ENCODE measurements around the gene C6orf120. TPM values are rescaled to one million over a fixed set of nuclear protein-coding genes. Genes with fewer than 3 reads are reported as not detected.

The C6orf120 gene
- total and polyA plus RNA-seq, 2 donors (not counting 3 experiments of a cell fraction or from before 2014, with no cell fraction given): 13.8 to 30.1 TPM

DNA sequence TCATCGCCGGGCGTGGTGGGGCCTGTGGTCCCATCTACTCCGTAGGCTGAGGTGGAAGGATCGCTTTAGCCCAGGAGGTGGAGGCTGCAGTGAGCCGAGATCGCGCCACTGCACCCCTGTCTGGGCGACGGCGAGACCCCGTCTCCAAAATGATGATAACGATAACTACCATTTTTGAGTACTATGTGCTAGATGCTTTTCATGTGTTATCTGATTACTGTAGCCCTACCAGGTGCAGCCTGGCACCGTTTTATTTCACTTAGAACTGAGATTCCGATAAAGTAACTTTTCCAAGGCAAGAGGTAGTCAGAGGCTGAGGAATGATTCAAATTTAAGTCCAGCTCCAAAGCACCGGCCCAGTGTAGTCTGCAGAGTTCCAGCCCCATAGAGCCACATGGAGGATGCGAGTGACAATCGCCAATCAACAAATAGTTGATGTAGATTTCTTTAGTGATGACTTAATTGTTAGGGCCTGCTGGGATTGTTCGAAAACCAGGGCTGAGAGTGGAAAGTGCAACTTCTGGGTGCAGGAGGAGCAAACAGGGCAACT is 50.2 kb downstream of the C6orf120 start:
- peak overlapping the region; percentile 62 to 95 (median 92) for H3K4me3 ChIP-seq (replicated peaks in 1 of 3; ENCODE audit: insufficient read depth in 1 of 3, low read depth in 1 of 3, low read length in 3 of 3)
- DNase-seq (ENCODE audit: low read depth, low spot score) (no peak), FAIRE-seq (peak; percentile 47)
- peak overlapping the region; percentile 83 for H3K27ac ChIP-seq (ENCODE audit: insufficient read depth, low read depth, low read length)
- intact Hi-C loops (cut with micrococcal nuclease) (loop anchor here (5.0 kb wide), 1 partner anchor 540 kb away; no protein-coding TSS in a partner anchor), dilution Hi-C loops (cut with MboI; ENCODE audit: extremely low pct_ligation_motif_present, low sequenced_read_pairs) (no loop called here)
- peaks cover 14% of the 10 kb centered on the region for H3K4me1 ChIP-seq (ENCODE audit: control insufficient read depth, extremely low read depth, insufficient read depth, low read length)
- no peaks in the 10 kb centered on the region for H3K27me3 ChIP-seq (ENCODE audit: control insufficient read depth in 2 of 2, insufficient read depth in 2 of 2, low read length in 2 of 2)
- no peaks in the 10 kb centered on the region for H3K36me3 ChIP-seq (ENCODE audit: control insufficient read depth in 2 of 2, extremely low read depth in 1 of 2, insufficient read depth in 2 of 2, low read length in 2 of 2)
- peak overlapping the region; percentile 84 for H2AFZ ChIP-seq (ENCODE audit: low read depth, low read length)
- POLR2A ChIA-PET: interaction anchor here (0.8 kb wide), 1 partner anchor 51 kb away, joined by 3 read pairs; no protein-coding TSS in a partner anchor
- CTCF ChIA-PET: interaction anchor here (1.0 to 2.0 kb wide), 6 partner anchors 11 to 765 kb away, joined by 3 to 5 read pairs (median 4); no protein-coding TSS in a partner anchor
- H3K9ac ChIP-seq (replicated peaks; ENCODE audit: extremely low read depth, insufficient read depth, low read length): peak overlapping the region; percentile 99
- no peaks in the 10 kb centered on the region for H3K9me3 ChIP-seq (replicated peaks; ENCODE audit: control insufficient read depth, insufficient read depth, low read length)
- H3K79me2 ChIP-seq (ENCODE audit: control insufficient read depth, insufficient read depth, low read length): peaks cover 11% of the 10 kb centered on the region
- H4K20me1 ChIP-seq (replicated peaks; ENCODE audit: control insufficient read depth, extremely low read depth, insufficient read depth, low read length): no peaks in the 10 kb centered on the region
- no peaks in the 10 kb centered on the region for H3K9me1 ChIP-seq (replicated peaks; ENCODE audit: control insufficient read depth, extremely low read depth, insufficient read depth, low read length)
- peak overlapping the region; percentile 92 for H3K4me2 ChIP-seq (ENCODE audit: insufficient read depth, low read length)
- TSS peak; percentile 44 for BruUV-seq (replicated peaks)
- no peak for TF ChIP-seq POLR2A (IDR thresholded peaks at IDR 0.05; ENCODE audit: low read depth, low read length)
- no peak for TF ChIP-seq GATA2 (IDR thresholded peaks at IDR 0.05; ENCODE audit: insufficient read depth, insufficient read length, low read depth, low read length)
- TF ChIP-seq JUN (IDR thresholded peaks at IDR 0.05; ENCODE audit: borderline replicate concordance, insufficient read depth, insufficient read length, low read depth): no peak
- no peak for TF ChIP-seq POLR2AphosphoS5 (IDR thresholded peaks at IDR 0.05; ENCODE audit: insufficient read depth, low read depth, low read length)
- TF ChIP-seq, protein P1, sequence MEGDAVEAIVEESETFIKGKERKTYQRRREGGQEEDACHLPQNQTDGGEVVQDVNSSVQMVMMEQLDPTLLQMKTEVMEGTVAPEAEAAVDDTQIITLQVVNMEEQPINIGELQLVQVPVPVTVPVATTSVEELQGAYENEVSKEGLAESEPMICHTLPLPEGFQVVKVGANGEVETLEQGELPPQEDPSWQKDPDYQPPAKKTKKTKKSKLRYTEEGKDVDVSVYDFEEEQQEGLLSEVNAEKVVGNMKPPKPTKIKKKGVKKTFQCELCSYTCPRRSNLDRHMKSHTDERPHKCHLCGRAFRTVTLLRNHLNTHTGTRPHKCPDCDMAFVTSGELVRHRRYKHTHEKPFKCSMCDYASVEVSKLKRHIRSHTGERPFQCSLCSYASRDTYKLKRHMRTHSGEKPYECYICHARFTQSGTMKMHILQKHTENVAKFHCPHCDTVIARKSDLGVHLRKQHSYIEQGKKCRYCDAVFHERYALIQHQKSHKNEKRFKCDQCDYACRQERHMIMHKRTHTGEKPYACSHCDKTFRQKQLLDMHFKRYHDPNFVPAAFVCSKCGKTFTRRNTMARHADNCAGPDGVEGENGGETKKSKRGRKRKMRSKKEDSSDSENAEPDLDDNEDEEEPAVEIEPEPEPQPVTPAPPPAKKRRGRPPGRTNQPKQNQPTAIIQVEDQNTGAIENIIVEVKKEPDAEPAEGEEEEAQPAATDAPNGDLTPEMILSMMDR (IDR thresholded peaks at IDR 0.05; ENCODE audit: extremely low read depth in 1 of 2, insufficient read depth in 1 of 2, low read depth in 1 of 2, low read length in 2 of 2): no peak

Other genes starting within 250 kb of the C6orf120 start
- 69.7 and 75.2 TPM in 2 replicates for gene WDR27, start 97 bp upstream of the C6orf120 start, total RNA-seq
- 51.1 and 60.1 TPM in 2 replicates for gene WDR27, start 97 bp upstream of the C6orf120 start, polyA plus RNA-seq
- gene PHF10, start 22.4 kb downstream of the C6orf120 start, total RNA-seq: 62.4 and 62.6 TPM in 2 replicates
- gene PHF10, start 22.4 kb downstream of the C6orf120 start, polyA plus RNA-seq: 16.3 and 19.1 TPM in 2 replicates
- 0.88 and 1.5 TPM in 2 replicates for gene DYNLT2, start 49.4 kb downstream of the C6orf120 start, total RNA-seq
- 0.21 and 0.39 TPM in 2 replicates for gene DYNLT2, start 49.4 kb downstream of the C6orf120 start, polyA plus RNA-seq
- gene ERMARD, start 49.5 kb downstream of the C6orf120 start, total RNA-seq: 18.8 and 23.8 TPM in 2 replicates
- gene ERMARD, start 49.5 kb downstream of the C6orf120 start, polyA plus RNA-seq: 33.7 and 36.4 TPM in 2 replicates